ENCODE data around the gene ZMIZ2.

The ZMIZ2 gene

GRCh38 chr7:44757739-44758138 lies 9.1 kb downstream of the ZMIZ2 start:
- Histone ChIP-seq H3K4me1 (peaks cover 7 to 30% (median 16%) of the 10 kb centered on the region in 10 experiments; a peak in 15 of 20 replicates), H3K4me2 (no peak overlapping the region), H3K9me3 (replicated peaks in 1 of 11) (no peaks in the 10 kb centered on the region), H3K4me3 (no peak overlapping the region), H3K27ac (no peak overlapping the region), H4K20me1 (peaks cover 29 to 62% (median 43%) of the 10 kb centered on the region in 11 experiments; a peak in 21 of 22 replicates), H3K9ac (no peak overlapping the region), H3K27me3 (no peaks in the 10 kb centered on the region), H3K36me3 (peaks cover 54 to 76% (median 64%) of the 10 kb centered on the region in 11 experiments)
- no peak for TF ChIP-seq Cebpa-rat (IDR thresholded peaks at IDR 0.05)

- H3K4me2 ChIP-seq, result no peak overlapping the region
- H3K36me3 ChIP-seq, result peaks cover 69 to 91% (median 79%) of the 10 kb centered on the region in 11 experiments
- no peak overlapping the region for H3K9ac ChIP-seq
- H3K27ac ChIP-seq, result no peak overlapping the region
- TF ChIP-seq Cebpa-rat (IDR thresholded peaks at IDR 0.05), result no peak
- peaks cover under 1 to 16% (median 7%) of the 10 kb centered on the region in 10 experiments; a peak in 10 of 20 replicates for H3K4me1 ChIP-seq
- no peak overlapping the region for H3K4me3 ChIP-seq
- H3K27me3 ChIP-seq, result no peaks in the 10 kb centered on the region
- H4K20me1 ChIP-seq, result peaks cover 22 to 64% (median 30%) of the 10 kb centered on the region in 11 experiments; a peak in 21 of 22 replicates
- H3K9me3 ChIP-seq (replicated peaks in 1 of 11), result no peaks in the 10 kb centered on the region
Observed at GRCh38 chr7:44759246-44759645, 10.6 kb downstream of the ZMIZ2 start.

- no peak overlapping the region for H3K9ac ChIP-seq
Observed at GRCh38 chr7:44760034-44760580, 11.5 kb downstream of the ZMIZ2 start.

GRCh38 chr7:44761207-44762161 lies 12.8 kb downstream of the ZMIZ2 start:
- H3K27me3 ChIP-seq, result no peaks in the 10 kb centered on the region
- TF ChIP-seq Cebpa-rat (IDR thresholded peaks at IDR 0.05), result no peak
- peaks cover 85 to 96% (median 93%) of the 10 kb centered on the region in 11 experiments for H3K36me3 ChIP-seq
- H3K4me1 ChIP-seq, result peaks cover 0 to under 1% (median 0%) of the 10 kb centered on the region in 10 experiments; a peak in 1 of 20 replicates
- H3K27ac ChIP-seq, result no peak overlapping the region
- no peaks in the 10 kb centered on the region for H3K9me3 ChIP-seq (replicated peaks in 1 of 11)
- no peak overlapping the region for H3K4me3 ChIP-seq
- no peak overlapping the region for H3K9ac ChIP-seq
- H3K4me2 ChIP-seq, result no peak overlapping the region
- H4K20me1 ChIP-seq, result peaks cover 0 to 53% (median 8%) of the 10 kb centered on the region in 11 experiments; a peak in 15 of 22 replicates

More at GRCh38 chr7:44760034-44760580, 11.5 kb downstream of the ZMIZ2 start:
- no peak overlapping the region for H3K27ac ChIP-seq
- H3K4me3 ChIP-seq, result no peak overlapping the region
- peaks cover 78 to 92% (median 87%) of the 10 kb centered on the region in 11 experiments for H3K36me3 ChIP-seq
- H3K9me3 ChIP-seq (replicated peaks in 1 of 11), result no peaks in the 10 kb centered on the region
- H3K4me2 ChIP-seq, result no peak overlapping the region
- H3K4me1 ChIP-seq, result peaks cover 0 to 8% (median 0%) of the 10 kb centered on the region in 10 experiments; a peak in 4 of 20 replicates
- no peaks in the 10 kb centered on the region for H3K27me3 ChIP-seq
- TF ChIP-seq Cebpa-rat (IDR thresholded peaks at IDR 0.05), result no peak
- H4K20me1 ChIP-seq, result peaks cover 14 to 63% (median 21%) of the 10 kb centered on the region in 11 experiments; a peak in 21 of 22 replicates

GRCh38 chr7:44762300-44762699 lies 13.7 kb downstream of the ZMIZ2 start:
- H3K36me3 ChIP-seq, result peaks cover 85 to 96% (median 93%) of the 10 kb centered on the region in 11 experiments
- no peak for TF ChIP-seq Cebpa-rat (IDR thresholded peaks at IDR 0.05)
- no peak overlapping the region for H3K27ac ChIP-seq
- H3K9me3 ChIP-seq (replicated peaks in 1 of 11), result no peaks in the 10 kb centered on the region
- peaks cover 0 to 51% (median under 1%) of the 10 kb centered on the region in 11 experiments; a peak in 9 of 22 replicates for H4K20me1 ChIP-seq
- H3K4me3 ChIP-seq, result no peak overlapping the region
- no peak overlapping the region for H3K4me2 ChIP-seq
- H3K9ac ChIP-seq, result no peak overlapping the region
- no peaks in the 10 kb centered on the region for H3K27me3 ChIP-seq
- peaks cover 0 to 8% (median 0%) of the 10 kb centered on the region in 10 experiments; a peak in 5 of 20 replicates for H3K4me1 ChIP-seq

GRCh38 chr7:44762726-44763522 lies 14.3 kb downstream of the ZMIZ2 start:
- Histone ChIP-seq H3K27ac (no peak overlapping the region), H4K20me1 (peaks cover 0 to 56% (median 4%) of the 10 kb centered on the region in 11 experiments; a peak in 8 of 22 replicates), H3K4me2 (no peak overlapping the region), H3K4me3 (no peak overlapping the region), H3K9me3 (replicated peaks in 1 of 11) (no peaks in the 10 kb centered on the region), H3K27me3 (no peaks in the 10 kb centered on the region), H3K9ac (no peak overlapping the region), H3K36me3 (peaks cover 90 to 98% (median 94%) of the 10 kb centered on the region in 11 experiments), H3K4me1 (peaks cover 0 to 11% (median 4%) of the 10 kb centered on the region in 10 experiments; a peak in 11 of 20 replicates)
- TF ChIP-seq Cebpa-rat (IDR thresholded peaks at IDR 0.05), result no peak

GRCh38 chr7:44764081-44764480 lies 15.4 kb downstream of the ZMIZ2 start:
- H3K9ac ChIP-seq, result no peak overlapping the region; a peak in 1 of 22 replicates
- H3K27ac ChIP-seq, result no peak overlapping the region
- peaks cover 6 to 19% (median 11%) of the 10 kb centered on the region in 10 experiments; a peak in 16 of 20 replicates for H3K4me1 ChIP-seq
- no peak overlapping the region for H3K4me2 ChIP-seq
- H3K4me3 ChIP-seq, result no peak overlapping the region
- no peak for TF ChIP-seq Cebpa-rat (IDR thresholded peaks at IDR 0.05)
- no peaks in the 10 kb centered on the region for H3K27me3 ChIP-seq
- no peaks in the 10 kb centered on the region for H3K9me3 ChIP-seq (replicated peaks in 1 of 11)
- H4K20me1 ChIP-seq, result peaks cover 0 to 67% (median 0%) of the 10 kb centered on the region in 11 experiments; a peak in 9 of 22 replicates
- peaks cover 86 to 97% (median 95%) of the 10 kb centered on the region in 11 experiments for H3K36me3 ChIP-seq
